Loucy (cell line): ENCODE results near the gene RGS12.

Experiments
- EZH2phosphoT487 ChIP-seq: fragments of 200-600 bp; IDR thresholded peaks from 2 replicates; pipeline ENCODE4 v1.6.1; 2018; ENCODE audit warnings: antibody characterized with exemption, mild to moderate bottlenecking, moderate library complexity, borderline replicate concordance
- TF ChIP-seq, protein P1 (sequence below): fragments of 200-600 bp; sonication (generic); conservative IDR thresholded peaks from 2 replicates; pipeline ENCODE4 v1.5.1; 2014; ENCODE audit warnings: mild to moderate bottlenecking, antibody characterized with exemption, low read length

DNA sequence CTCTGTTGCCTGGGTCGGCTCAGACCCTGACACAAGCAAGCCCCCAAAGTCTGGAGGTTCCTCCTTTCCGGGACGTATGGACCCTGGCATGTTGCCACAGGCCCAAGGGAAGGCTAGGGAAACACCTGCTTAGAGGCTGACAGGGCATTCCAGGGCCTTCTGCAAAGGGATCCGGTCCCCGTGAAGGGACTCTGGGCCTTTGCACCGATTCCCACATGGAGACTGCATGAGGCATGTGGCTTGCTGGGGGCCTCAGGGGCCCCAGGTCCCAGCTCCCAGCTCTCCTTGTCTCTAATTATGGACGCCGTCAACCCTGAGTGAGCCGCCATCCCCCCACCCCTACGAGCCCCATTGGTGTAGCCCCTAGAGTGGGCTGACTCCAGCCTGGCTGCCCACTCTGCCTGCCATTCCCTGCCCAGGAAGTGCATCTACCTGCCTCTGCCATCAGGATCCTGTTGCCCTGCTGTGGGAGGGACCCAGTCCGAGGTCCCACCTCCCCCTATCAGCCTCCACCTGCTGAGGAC, 4.2 kb upstream of the RGS12 start:
- TF ChIP-seq, protein P1, sequence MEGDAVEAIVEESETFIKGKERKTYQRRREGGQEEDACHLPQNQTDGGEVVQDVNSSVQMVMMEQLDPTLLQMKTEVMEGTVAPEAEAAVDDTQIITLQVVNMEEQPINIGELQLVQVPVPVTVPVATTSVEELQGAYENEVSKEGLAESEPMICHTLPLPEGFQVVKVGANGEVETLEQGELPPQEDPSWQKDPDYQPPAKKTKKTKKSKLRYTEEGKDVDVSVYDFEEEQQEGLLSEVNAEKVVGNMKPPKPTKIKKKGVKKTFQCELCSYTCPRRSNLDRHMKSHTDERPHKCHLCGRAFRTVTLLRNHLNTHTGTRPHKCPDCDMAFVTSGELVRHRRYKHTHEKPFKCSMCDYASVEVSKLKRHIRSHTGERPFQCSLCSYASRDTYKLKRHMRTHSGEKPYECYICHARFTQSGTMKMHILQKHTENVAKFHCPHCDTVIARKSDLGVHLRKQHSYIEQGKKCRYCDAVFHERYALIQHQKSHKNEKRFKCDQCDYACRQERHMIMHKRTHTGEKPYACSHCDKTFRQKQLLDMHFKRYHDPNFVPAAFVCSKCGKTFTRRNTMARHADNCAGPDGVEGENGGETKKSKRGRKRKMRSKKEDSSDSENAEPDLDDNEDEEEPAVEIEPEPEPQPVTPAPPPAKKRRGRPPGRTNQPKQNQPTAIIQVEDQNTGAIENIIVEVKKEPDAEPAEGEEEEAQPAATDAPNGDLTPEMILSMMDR, result no peak
- no peak for TF ChIP-seq EZH2phosphoT487
